Measurements from ENCODE around the gene UEVLD.
"Not testable (repeated sequence)": the region's sequence is repeated elsewhere in the genome, so short reads cannot be mapped to it uniquely, and the experiment has no call there.

The UEVLD gene

DNA sequence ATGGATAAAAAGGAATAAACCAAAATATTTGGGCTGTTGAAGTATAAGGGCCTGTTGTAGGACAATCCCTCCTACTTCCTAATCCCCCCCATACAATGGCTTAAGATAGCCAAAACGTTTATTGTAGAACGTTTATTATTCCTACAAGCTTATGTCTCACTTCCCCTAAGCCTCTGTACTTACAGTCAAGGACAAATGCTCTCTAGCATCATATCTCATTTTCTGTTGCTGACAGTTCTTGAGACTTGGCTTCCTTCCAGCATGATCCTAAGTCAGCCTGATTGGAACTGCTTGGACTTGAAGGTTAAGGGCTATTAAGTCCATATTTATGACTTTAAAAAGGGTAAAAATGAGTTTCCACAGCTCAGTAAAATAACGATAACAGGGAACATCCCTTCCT lies 19.8 kb upstream of the UEVLD start:
- peaks cover 3% of the 10 kb centered on the region for H3K4me1 Mint-ChIP-seq (ENCODE audit: low read depth)
- no peaks in the 10 kb centered on the region for H3K9me3 Mint-ChIP-seq
- H3K36me3 Mint-ChIP-seq (ENCODE audit: low read depth), result peaks cover 37% of the 10 kb centered on the region
- H3K4me3 Mint-ChIP-seq, result no peak overlapping the region
- H3K27ac Mint-ChIP-seq, result no peak overlapping the region
- H3K27me3 Mint-ChIP-seq (ENCODE audit: low read depth), result no peaks in the 10 kb centered on the region

DNA sequence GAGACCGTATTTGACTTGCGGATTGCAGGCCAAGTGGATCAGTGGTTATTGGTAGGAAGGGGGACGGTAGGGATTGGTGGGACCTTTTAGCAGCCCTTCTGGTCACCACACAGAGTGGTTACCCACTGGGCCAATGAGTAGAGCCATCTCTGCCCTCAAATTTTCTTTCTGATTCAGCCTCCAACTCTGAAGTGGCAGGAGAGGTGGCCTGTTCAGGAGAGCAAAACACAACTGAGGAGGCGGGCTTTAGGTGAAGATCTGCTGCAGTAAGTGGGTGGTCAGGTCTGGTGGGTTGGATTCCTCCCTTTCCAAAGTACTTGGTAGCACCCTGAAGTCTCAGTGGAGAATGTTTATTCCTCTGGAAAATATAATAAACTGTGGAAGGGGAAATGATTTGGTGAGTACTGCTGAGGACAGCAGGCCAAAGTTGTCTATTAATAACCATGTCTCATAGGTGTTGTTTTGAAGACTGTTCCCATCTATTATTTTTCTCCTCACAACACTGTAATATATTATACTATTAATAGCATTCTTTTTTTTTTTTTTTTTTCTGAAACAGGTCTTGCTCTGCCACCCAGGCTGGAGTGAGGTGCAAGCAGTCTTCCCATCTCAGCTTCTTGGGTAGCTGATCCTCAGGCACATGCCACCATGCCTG lies 12.5 kb upstream of the UEVLD start:
- Mint-ChIP-seq H3K4me1 (ENCODE audit: low read depth) (no peaks in the 10 kb centered on the region), H3K27ac (no peak overlapping the region), H3K27me3 (ENCODE audit: low read depth) (no peaks in the 10 kb centered on the region), H3K4me3 (no peak overlapping the region), H3K36me3 (ENCODE audit: low read depth) (peaks cover 11% of the 10 kb centered on the region), H3K9me3 (no peaks in the 10 kb centered on the region)

- H3K4me3 Mint-ChIP-seq, result no peak within 1 kb of the TSS
- H3K9me3 Mint-ChIP-seq, result no peaks in the 10 kb centered on the region
- peaks cover 6% of the 10 kb centered on the region for H3K36me3 Mint-ChIP-seq (ENCODE audit: low read depth)
- no peaks in the 10 kb centered on the region for H3K4me1 Mint-ChIP-seq (ENCODE audit: low read depth)
- H3K27ac Mint-ChIP-seq, result no peak within 1 kb of the TSS
- H3K27me3 Mint-ChIP-seq (ENCODE audit: low read depth), result no peaks in the 10 kb centered on the region
Measured at GRCh38 chr11:18599739-18600230, 11.3 kb upstream of the UEVLD start, which contains the start of gene MISFA. Gene MISFA (plus strand): TSS chr11:18599789. CDS start chr11:18599929, 140 bp downstream.

- Mint-ChIP-seq H3K4me1 (ENCODE audit: low read depth) (peaks cover 8% of the 10 kb centered on the region), H3K9me3 (no peaks in the 10 kb centered on the region), H3K27ac (no peak overlapping the region), H3K36me3 (ENCODE audit: low read depth) (peaks cover 7% of the 10 kb centered on the region), H3K4me3 (no peak overlapping the region), H3K27me3 (ENCODE audit: low read depth) (no peaks in the 10 kb centered on the region)
Measured at GRCh38 chr11:18594999-18595749, 6.6 kb upstream of the UEVLD start.

- H3K36me3 Mint-ChIP-seq (ENCODE audit: low read depth); H3K27me3 Mint-ChIP-seq (ENCODE audit: low read depth); H3K4me1 Mint-ChIP-seq (ENCODE audit: low read depth); H3K27ac Mint-ChIP-seq; H3K4me3 Mint-ChIP-seq; H3K9me3 Mint-ChIP-seq: not testable (repeated sequence)
Measured at GRCh38 chr11:18594088-18594487, 5.6 kb upstream of the UEVLD start.

GRCh38 chr11:18590571-18590970 lies 2.0 kb upstream of the UEVLD start:
- Mint-ChIP-seq H3K36me3 (ENCODE audit: low read depth) (peaks cover 1% of the 10 kb centered on the region), H3K4me1 (ENCODE audit: low read depth) (peaks cover 8% of the 10 kb centered on the region), H3K27ac (peak overlapping the region; percentile 72), H3K4me3 (no peak overlapping the region), H3K9me3 (no peaks in the 10 kb centered on the region), H3K27me3 (ENCODE audit: low read depth) (no peaks in the 10 kb centered on the region)

DNA sequence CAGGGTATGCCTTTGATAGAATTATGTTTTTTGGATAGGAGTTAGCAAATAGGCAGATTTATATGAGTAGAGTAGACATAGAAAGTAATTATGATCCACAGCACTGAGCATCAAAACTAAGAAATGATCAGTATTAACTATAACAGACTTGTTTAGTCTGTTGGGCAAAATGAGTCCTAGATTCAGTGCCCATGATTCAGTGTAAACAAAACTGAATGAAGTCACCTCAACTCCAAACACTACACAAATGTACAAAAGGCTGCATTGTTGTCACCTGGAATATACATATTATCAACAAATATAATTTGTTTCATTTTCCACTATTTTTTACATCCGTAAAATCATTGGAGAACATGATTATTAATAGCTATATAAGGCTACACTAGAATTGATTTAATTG lies 6.7 kb downstream of the UEVLD start:
- Mint-ChIP-seq H3K27ac (no peak overlapping the region), H3K4me1 (ENCODE audit: low read depth) (peaks cover 22% of the 10 kb centered on the region)

GRCh38 chr11:18580113-18580766 lies 8.3 kb downstream of the UEVLD start:
- Mint-ChIP-seq H3K4me3 (no peak overlapping the region), H3K4me1 (ENCODE audit: low read depth) (peaks cover 32% of the 10 kb centered on the region), H3K27ac (no peak overlapping the region), H3K9me3 (no peaks in the 10 kb centered on the region), H3K27me3 (ENCODE audit: low read depth) (no peaks in the 10 kb centered on the region), H3K36me3 (ENCODE audit: low read depth) (peaks cover 25% of the 10 kb centered on the region)

More for the DNA sequence above, 6.7 kb downstream of the UEVLD start:
- no peaks in the 10 kb centered on the region for H3K27me3 Mint-ChIP-seq (ENCODE audit: low read depth)
- peaks cover 18% of the 10 kb centered on the region for H3K36me3 Mint-ChIP-seq (ENCODE audit: low read depth)
- H3K4me3 Mint-ChIP-seq, result no peak overlapping the region
- no peaks in the 10 kb centered on the region for H3K9me3 Mint-ChIP-seq

DNA sequence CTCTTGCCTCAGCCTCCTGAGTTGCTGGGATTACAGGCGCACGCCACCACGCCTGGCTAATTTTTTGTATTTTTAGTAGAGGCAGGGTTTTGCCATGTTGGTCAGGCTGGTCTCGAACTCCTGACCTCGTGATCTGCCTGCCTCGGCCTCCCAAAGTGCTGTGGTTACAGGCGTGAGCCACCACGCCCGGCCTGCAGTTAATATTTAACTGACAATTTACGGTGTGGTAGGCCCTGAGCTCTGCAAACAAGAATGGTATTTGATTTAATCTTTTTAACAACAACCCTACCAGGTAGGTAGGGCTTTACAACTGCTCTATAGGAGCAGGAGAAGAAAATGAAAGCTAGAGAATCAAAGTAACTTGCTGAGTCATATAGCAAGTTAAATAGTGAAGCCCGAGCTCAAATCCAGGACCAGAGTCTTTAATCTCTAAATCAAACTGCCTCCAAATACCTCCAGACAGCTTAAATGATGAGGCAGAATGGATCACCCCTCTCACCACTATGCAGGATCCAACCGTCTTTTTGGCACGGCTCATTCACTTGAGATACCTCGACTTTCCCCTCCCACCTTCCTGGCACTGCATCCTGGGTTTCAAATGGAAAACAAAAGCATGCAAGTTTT lies 9.4 kb downstream of the UEVLD start:
- no peaks in the 10 kb centered on the region for H3K9me3 Mint-ChIP-seq
- peaks cover 22% of the 10 kb centered on the region for H3K36me3 Mint-ChIP-seq (ENCODE audit: low read depth)
- no peaks in the 10 kb centered on the region for H3K27me3 Mint-ChIP-seq (ENCODE audit: low read depth)
- H3K4me3 Mint-ChIP-seq, result peak overlapping the region; percentile 64
- H3K27ac Mint-ChIP-seq, result peak overlapping the region; percentile 80
- H3K4me1 Mint-ChIP-seq (ENCODE audit: low read depth), result peaks cover 34% of the 10 kb centered on the region

GRCh38 chr11:18575361-18575760 lies 13.2 kb downstream of the UEVLD start:
- Mint-ChIP-seq H3K27me3 (ENCODE audit: low read depth) (no peaks in the 10 kb centered on the region), H3K27ac (peak overlapping the region; percentile 60), H3K4me3 (no peak overlapping the region), H3K9me3 (no peaks in the 10 kb centered on the region), H3K36me3 (ENCODE audit: low read depth) (peaks cover 32% of the 10 kb centered on the region), H3K4me1 (ENCODE audit: low read depth) (peaks cover 32% of the 10 kb centered on the region)

DNA sequence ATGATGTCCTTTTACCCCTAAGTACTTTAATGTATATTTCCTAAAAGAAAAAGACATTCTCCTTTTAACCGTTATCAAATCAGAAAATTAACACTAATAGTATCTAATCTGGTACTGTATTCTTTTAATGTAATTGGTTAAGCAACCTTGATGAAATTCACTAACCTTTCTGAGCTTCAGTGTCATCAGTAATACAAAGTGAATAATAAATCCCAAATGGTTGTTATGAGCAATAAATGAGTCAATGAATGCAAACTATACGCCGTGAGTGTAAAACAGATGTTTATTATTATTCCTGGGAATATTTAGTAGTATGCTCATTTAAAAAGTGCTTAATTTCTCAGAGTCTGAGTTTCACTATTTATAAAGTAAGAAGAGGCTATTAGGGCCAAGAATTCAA lies 21.5 kb downstream of the UEVLD start:
- H3K27ac Mint-ChIP-seq, result no peak overlapping the region
- peaks cover 5% of the 10 kb centered on the region for H3K4me1 Mint-ChIP-seq (ENCODE audit: low read depth)
- H3K27me3 Mint-ChIP-seq (ENCODE audit: low read depth), result no peaks in the 10 kb centered on the region
- no peak overlapping the region for H3K4me3 Mint-ChIP-seq
- peaks cover 23% of the 10 kb centered on the region for H3K36me3 Mint-ChIP-seq (ENCODE audit: low read depth)
- H3K9me3 Mint-ChIP-seq, result no peaks in the 10 kb centered on the region

- Mint-ChIP-seq H3K9me3 (no peaks in the 10 kb centered on the region), H3K36me3 (ENCODE audit: low read depth) (peaks cover 19% of the 10 kb centered on the region), H3K27me3 (ENCODE audit: low read depth) (no peaks in the 10 kb centered on the region), H3K4me3 (no peak overlapping the region), H3K27ac (no peak overlapping the region), H3K4me1 (ENCODE audit: low read depth) (peaks cover 5% of the 10 kb centered on the region)
Measured at GRCh38 chr11:18566406-18566805, 22.1 kb downstream of the UEVLD start.

DNA sequence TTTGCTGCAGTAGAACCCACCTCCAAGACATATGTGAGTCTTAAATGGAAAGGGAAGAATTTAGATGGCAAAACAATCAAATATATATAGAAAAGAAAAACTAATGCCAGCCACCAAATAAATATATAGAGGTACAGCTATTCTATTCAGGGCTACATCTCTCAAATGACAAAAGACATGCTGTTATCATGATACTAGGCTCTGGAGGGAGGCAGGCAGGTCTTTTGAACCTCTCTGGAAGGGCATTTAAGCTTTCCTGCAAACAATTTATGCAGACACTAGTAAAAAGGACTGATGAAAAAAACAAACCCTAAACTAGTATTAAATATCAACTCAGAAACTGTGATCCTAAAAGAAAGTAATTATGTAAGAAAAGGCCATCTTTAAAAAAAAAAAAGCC lies 24.4 kb downstream of the UEVLD start:
- H3K36me3 Mint-ChIP-seq (ENCODE audit: low read depth), result peaks cover 15% of the 10 kb centered on the region
- H3K9me3 Mint-ChIP-seq, result no peaks in the 10 kb centered on the region
- H3K27me3 Mint-ChIP-seq (ENCODE audit: low read depth), result no peaks in the 10 kb centered on the region
- no peak overlapping the region for H3K27ac Mint-ChIP-seq
- no peak overlapping the region for H3K4me3 Mint-ChIP-seq
- H3K4me1 Mint-ChIP-seq (ENCODE audit: low read depth), result peaks cover 3% of the 10 kb centered on the region

DNA sequence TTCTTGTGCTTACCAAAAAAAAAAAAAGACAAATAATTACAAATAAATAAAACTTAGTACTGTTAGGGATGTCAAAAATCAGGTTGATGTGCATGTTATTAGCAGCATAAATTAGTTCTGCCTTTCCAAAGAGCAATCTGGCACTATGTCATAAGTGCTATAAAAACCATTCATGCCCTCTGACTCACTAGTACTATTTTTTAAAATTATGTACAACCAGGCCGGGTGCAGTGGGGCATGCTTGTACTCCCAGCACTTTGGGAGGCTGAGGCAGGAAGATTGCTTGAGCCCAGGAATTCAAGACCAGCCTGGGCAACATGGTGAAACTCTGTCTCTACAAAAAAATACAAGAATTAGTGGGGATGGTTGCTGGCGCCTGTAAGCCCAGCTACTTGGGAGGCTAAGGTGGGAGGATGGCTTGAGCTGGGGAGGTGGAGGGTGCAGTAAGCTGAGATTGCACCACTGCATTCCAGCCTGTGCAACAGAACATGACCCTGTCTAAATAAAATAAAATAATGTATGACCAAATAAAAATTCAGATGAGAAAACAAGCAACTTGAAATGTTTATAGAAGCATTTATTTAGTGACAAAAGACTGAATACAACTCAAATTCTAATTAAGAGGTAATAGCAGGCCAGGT lies 25.3 kb downstream of the UEVLD start:
- H3K36me3 Mint-ChIP-seq (ENCODE audit: low read depth), result peaks cover 16% of the 10 kb centered on the region
- no peaks in the 10 kb centered on the region for H3K9me3 Mint-ChIP-seq
- H3K27me3 Mint-ChIP-seq (ENCODE audit: low read depth), result no peaks in the 10 kb centered on the region
- no peak overlapping the region for H3K4me3 Mint-ChIP-seq
- H3K4me1 Mint-ChIP-seq (ENCODE audit: low read depth), result peaks cover 2% of the 10 kb centered on the region
- no peak overlapping the region for H3K27ac Mint-ChIP-seq
